Occipital lobe (tissue), 2 donors: ENCODE measurements around the gene FST. TPM values are rescaled to one million over a fixed set of nuclear protein-coding genes. Genes with fewer than 3 reads are reported as not detected.

Source experiments
- DNase-seq: peaks from one replicate; lab custom pipeline; 2025; lab: John Stamatoyannopoulos, UW
- total RNA-seq: library from RNA; depleted of rRNA; stranded (reverse); fragments of >200 nt; gene quantifications from one replicate; pipeline ENCODE4 v1.2.3, GENCODE V29; 2014

Gene FST
- total RNA-seq, 1 donor from 2014 or later, result 3.0 TPM

DNA sequence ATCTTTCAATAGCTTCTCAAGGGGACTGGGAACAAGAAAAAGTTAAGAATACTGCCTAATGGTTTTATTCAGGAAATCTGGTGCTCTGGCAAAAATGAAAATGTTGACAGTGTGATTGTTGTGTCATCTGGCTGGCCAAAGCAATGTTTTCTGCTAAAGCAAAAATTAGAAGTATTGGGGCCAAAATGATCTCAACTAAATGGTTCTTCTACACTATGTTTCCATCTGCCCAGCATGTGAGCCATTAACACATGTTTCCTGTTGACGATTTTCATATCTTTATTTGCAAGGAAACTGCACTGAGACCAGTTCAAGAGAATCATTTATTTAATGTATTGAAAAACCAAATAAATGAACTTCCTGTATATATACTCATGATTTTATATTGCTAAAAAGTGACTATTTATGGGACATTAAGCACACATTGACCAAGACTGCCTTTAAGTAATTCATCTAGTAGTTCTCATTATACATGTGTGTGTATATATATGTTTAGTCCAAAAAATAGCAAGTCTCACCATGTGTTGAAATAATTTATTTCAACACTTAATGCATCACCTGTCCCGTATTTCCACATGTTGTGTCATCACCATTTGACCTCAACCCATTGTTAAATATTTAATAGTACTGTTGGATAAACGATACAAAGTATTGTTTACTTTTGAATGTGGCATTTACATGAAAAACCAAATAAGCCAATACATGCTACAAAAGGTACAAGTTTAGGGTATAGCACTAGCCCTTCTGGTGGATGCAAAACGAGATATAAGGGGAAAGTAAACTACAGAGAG, 7.5 kb upstream of the FST start:
- DNase-seq, result no peak

DNA sequence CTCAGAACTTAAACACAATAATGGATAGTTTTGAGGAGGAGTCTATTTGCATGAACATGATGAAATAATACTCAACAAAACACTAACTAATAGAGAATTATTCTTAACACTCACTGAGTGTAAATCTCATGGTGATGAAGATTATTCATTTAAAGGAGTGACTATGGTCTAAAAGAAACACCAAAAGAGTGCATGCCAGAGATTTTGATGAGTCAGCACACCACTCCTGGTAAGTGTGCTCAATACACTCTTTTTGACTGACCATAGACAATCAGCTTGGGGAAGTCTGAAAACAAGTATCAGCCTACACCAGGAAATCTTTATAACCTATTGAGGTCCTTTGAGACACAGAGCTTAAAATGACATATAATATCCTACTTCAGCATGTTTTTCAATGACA, 6.8 kb upstream of the FST start:
- DNase-seq, result no peak

DNA sequence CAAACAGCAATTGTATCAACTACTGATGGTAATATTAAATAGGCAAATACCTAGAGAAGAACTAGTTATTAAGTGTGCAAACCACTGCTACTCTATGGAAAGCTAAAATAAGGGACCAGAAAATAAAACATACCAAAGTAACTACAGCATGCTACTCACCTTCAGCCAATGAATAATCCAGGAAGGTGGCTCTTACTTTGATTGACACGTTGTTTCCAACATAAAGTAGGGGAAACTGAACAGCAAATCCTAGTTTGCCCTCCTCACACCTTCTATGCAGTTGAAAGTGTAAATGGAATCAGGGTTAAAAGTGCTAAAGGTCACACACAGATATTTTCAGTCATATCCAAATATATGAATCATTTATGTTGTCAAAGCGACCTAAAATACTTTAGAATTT, 5.1 kb upstream of the FST start:
- DNase-seq, result no peak

DNA sequence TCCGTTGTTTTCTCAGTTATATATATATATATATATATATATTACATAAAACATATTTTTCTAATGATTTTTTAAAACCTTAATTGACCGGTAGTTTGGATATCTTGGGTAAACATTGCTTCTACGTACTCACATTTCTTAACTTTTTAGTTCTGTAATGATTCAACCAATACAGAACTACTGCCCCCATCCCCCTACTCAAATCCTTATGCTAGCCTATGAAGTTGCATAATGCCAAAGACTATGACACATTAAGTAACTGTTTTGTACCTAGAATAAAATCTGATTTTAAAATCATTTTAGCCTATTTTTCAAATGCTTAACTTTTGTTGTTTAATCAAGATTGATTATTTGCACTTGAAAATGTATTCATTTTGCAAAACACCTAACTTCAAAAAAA, 4.4 kb upstream of the FST start:
- no peak for DNase-seq

DNA sequence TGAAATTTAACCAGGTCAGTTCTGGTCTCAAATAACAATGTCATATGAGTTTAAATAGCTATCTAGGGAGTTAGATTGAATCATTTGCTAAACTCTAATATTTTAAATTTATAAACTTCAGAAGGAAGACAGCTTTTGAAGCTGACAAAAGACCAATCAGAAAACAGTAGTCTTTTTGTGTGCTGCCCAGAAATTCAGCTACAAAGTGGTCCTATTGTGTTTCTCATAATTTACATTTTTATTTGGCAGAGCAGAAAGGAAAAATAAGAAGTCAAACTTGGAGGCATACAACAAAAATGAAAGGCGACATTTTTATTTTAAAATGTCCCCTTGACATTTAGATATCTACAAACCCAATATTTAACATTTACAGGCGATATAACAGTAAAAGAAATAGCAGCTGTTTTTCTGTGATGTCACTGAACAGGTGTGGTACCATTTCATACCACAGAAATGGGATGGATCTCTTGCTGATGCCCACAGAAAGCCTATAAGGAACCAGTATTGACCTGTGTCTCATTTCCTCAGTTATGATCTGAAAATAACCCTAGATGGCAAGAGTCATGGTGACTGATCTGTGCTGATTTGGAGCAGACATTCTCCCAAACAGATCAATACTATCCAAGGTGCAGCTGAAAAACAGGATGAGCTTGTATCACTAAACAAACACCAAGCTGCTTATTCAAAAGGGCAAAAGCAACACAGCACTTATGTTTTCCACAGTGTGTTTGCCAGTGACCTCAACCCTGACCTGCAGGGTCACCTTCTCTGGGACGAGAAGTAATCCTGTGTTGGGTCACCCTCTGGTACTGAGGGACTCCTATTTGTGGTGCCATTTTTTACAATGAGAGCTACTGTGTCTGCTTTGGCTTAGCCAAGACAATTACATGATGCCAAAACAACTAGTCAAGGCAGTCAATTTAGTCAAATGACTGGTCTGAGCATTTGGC, 3.6 kb upstream of the FST start:
- DNase-seq, result no peak

DNA sequence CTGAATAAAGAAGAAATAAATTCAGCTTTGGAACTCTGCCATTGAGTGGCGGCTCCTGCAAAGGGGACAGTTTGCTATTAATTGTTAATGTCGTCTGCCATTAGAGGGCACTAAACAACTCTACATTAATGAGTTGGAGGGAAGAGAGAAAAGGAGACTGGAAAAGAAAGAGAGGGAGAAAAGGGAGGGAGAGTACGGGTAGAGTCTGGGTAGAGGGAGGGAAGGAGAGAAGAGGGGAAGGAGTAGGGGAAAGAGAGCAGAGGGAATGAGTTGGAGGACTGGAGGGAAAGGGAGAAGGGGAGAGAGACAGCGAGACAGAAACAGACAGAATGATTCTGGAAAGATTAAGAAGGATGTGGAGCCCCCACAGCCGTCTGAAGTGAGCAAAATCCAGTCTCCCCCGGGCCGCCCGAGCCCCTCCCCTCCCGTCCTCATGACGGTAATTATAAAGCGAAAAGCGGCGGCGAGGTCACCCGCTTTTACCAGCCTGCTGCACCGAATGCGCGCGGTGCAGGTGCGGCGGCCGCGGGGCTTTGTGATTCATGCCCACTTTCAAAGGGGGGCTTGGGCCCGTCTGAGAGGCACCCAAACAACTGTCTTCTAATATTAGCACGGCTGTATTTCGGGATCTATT, 1.9 kb upstream of the FST start:
- DNase-seq, result no peak

DNA sequence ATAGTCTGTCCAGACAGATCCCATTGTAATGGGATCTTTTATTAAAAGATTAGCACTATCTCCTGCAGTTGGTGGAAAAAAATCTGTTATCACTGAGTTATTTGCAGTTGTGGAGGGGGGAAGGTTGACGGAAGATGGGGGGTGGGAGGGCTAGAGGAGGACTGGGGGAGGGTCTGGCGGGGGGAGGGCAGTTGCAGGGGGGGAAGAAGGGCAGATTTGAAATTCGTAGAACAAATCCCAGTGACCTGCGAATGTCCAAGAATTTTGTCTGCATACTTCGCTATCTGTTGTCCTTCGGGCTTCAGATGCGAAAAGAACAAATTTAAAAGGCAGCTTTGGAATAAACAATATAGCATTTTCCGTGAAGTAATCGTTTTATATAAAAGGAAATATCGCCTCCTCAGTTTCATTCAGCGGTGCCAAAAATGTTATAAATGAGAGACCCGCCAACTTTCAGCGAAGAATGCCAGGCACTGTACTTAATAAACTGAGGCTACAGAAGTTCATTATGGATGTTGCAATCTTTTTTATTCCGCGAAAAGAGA, 1.3 kb upstream of the FST start:
- no peak for DNase-seq

DNA sequence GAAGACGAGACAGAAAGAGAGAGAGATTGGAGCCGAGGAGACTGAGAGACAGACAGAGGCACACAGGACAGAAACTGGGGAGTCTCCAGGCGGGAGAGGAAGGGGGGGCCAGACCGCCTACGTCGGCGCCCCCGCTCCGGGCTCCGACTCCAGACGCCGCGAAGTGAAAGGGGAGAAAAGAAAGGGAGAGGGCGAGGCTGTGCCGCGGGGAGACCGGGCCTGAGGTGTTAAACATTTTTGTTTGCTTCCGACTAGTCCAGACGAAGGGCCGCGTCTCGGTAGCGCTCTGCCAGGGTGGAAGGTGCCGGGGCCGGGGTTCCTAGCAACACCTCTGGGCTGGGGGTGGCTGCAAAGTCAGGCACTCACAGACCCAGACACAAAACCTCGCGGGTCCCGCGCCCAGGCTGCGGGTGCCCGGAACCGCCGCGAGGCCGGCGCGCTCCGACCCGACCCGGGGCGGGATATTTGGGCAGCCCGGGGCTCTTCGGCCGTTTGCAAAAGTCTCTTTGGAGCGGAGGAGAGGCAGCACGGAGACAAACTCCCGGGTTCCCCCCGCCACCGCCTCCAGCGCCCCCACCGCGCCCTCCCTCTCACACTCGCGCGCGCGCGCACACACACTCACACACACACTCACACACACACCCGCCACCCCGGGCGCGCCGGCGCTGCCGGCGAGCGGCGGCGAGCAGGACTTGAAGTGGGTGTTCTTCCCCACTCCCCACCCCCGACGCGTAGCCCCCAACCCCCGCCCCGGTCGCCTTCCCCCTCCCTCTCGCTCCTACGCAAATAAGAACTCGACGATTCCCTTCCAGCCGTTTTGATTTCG, 626 bp upstream of the FST start:
- DNase-seq, result no peak

DNA sequence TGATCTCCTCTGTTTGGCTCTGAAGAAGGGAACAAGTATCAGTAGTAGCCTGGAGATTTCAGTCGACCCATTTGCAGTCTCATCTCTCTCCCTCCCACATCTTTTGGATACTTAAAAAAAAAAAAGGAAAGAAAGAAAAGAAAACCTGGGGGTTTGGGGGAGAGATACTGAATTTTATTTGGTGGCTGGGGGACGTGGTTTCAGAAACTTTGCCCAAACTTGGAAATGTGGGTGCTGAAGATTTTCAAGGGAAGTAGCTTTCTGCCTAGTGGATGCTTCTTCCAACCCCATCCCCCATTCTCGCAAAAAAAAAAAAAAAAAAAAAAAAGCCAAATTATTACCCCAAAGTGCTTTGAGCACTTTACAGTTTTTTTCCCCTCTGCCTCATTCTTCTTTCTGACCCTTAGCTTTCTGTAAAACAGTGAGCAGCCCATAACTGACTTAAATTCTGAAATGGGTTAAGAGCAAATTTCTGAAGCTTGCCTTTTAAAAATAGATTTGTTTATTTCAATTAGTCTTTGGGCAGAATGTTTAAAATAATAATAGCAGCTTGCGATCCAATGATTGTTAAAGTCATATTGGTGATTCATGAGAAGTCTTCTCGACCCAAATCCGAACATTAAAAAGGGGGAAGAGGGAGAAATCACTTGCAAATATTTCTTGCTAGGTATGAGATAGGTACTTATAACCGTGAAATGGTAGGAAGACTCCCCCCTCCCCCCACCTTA, 894 bp downstream of the FST start:
- no peak for DNase-seq

DNA sequence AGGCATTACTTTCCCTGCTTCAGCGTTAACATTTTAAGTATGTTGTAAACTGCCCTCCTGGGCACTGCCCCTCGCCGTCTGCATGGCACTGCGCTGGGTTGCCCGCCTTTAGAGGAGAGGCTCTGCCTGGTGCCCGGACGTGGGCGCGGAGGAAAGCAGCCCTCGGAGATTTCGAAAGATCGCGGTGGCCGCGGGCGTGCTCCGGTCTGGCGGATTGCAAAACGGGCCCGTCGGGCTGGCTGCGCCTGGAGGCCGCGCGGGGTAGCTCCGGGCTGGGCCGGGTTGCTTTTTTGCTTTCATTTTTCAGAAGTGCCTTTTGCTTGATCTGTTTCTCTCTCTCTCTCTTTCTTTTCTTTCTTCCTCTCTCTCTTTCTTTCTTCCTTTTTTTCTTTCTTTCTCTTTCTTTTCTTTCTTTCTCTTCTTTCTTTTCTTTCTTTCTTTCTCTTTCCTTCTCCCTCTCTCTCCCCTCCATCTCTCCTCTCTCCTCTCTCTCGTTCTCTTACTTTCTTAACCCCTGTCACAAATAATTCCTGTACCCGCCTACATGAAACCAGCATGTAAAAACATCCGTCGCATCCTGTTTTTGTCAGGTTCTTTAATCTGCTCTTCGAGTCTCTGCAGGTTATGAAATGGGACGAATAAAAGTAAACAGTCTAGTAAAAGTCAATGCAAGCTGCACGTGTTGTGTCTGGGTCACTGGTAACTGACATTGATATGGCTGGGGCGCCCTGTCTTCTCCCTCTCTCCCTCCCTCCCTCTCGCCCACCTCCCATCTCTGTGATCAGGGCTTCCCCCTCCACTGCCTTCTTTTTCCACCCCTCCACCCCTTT, 1.7 kb downstream of the FST start:
- DNase-seq, result peak; percentile 16

DNA sequence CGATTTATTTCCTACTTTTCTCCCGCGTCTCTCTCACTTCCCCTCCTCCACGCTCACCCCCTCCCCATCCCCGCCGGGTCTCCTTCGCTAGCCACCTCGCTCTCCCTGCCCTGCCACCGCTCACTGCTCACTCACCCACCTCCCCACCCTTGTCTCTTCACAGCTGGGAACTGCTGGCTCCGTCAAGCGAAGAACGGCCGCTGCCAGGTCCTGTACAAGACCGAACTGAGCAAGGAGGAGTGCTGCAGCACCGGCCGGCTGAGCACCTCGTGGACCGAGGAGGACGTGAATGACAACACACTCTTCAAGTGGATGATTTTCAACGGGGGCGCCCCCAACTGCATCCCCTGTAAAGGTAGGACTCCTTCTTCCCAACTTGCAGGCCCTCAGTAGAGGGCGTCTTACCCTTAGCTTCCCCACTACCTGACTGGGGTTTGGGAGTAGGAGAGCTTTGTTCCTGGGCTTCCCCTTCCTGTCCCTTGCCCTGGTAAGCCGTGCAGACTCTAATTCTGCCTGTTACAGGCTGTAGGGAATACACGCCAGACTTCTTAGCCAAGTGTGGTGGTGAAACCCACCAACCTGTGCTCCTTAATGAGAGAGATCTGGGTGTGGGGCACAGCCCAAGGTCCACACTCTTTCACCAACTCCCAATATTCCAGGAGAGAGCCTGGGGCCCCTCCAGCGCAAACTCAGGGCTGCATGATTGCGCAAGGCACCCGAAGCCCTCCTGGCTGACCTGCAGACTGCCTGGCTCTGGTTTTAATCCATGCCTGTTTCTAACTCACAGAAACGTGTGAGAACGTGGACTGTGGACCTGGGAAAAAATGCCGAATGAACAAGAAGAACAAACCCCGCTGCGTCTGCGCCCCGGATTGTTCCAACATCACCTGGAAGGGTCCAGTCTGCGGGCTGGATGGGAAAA, 2.5 kb downstream of the FST start:
- DNase-seq, result no peak

DNA sequence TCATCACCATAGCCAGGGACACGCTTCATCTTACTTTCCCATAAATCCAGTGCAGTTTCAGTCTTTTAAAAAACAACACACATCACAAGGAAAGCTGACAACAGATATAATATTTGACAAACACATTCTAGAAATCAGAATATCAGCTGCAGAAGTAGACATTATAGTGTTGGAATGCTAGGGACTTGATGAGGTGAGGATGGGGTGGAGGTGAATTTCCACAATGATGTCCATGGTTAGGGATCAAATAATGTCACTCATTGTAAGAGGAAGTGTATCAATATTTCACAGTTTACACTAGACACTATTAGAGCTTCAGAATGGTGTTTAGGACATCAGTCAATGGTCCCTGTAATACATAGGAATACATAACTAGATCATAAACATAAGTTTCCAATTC, 7.0 kb downstream of the FST start:
- no peak for DNase-seq

DNA sequence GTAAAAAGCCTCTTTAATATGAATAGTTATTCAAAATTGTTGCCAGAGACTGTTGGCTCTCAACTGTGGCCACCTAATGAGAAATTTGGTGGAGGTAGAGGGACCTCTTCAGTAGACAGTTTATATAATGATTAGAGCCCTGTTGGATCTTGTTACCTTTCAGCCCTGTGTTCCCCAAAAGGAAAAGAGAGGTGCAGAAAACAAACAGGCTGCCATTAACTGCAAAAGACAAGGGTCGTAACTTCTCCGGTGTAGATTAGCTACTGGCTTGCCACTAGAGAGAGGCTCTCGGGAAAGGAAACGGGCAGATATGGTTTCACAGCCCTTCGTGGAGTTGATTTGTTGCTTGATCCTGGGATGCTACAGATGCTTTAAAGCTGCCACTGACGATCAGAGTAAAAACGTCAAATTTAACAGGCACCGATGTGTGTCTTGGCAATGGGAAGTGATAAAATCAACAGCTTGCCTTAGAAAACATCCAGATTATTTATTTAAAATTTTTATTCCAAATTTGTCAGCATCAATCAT, 7.8 kb downstream of the FST start:
- DNase-seq, result no peak

DNA sequence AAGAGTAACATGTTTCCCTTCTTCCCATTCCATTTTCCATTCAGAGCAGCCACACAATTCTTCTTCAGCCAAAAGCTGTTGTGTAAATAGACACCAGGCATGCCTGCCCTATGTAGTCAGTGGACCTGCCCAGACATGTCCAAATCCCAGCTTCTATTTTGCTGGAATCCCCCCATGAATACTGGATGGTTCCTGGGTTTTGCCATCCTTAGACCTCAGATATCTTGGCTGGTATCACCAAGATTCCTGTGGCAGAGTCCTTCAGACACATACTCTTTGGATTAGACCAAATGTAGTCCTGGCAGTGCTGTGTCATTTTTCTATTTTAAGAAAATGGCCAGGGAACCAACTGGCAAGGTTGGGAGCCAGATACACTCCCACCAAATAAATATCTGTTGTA, 10.3 kb downstream of the FST start:
- DNase-seq, result no peak

DNA sequence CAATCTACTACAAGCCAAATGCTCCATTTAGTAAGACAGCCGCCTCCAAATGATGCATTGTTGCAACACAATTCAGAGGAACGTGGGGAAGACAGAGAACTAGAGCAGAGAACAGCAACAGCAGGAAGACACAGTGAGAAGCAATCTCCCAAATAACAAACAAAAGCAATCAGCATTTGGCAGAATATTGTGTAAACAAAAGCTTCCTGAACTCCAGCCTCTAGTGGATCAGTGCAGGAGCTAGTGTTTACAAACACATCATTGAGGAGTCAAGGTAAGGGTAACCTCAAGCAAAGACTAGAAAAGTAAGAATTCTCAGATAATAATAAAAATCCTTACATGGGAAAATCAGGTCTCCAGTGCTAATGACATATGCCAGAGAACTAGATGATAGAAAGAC, 20.6 kb downstream of the FST start:
- DNase-seq, result no peak

DNA sequence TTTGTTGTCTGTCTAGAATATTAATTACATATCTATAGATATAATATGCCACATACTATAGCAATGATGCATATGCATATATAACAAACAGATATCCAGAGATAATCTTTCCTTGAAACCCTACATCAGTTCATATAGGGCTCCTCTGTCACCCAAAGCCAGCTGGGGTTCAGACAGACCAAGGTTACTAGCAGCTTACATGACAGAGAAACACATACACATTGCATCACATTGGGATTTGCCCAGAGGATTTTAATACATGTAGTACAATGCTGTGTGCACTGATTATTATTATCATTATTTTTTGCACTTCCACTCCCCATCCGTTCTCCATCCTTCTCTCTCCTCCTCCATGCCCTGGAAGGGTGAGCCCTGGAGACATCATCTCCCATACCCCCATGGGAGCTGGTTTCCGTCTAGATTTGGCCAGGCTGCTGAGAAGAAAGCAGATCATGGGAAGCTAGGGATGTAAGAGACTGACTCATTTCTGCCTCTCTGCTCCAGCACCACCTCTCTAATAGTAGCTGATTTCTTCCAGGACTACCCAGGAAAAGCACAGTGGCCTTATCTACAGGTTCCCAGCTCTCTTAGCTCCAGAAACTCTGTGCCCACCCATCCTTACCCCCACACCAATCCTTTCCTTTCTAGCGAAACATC, 23.3 kb downstream of the FST start:
- no peak for DNase-seq

DNA sequence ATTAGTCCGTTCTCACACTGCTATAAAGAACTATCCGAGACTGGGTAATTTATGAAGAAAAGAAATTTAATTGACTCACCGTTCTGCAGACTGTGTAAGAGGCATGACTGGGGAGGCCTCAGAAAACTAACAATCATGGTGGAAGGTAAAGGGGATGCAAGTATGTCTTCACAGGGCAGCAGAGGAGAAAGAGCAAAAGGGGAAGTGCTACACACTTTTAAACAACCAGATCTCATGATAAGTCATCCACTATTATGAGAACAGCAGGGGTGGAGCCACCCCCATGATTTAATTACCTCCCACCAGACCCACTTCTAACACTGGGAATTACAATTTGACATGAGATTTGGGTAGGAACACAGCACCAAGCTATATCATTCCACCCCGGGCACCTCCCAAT, 26.6 kb downstream of the FST start:
- no peak for DNase-seq

DNA sequence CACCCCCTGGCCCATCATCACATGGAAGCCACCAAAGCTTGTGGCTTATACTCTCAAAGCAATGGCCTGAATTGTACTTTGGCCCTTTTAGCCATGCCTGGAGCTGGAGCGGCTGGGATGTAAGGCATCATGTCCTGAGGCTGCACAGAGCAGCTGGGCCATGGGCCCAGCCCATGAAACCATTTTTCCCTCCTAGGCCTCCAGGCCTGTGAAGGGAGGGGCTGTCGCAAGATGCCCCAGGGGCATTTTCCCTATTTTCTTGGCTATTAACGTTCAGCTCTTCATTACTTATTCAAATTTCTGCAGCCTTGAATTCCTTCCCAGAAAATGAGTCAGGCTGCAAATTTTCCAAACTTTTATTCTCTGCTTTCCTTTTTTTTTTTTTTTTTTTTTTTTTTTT, 27.7 kb downstream of the FST start:
- DNase-seq, result no peak
